IMR-90 (cell line): ENCODE results near the gene BTBD9. TPM values are rescaled to one million over a fixed set of nuclear protein-coding genes. Genes with fewer than 3 reads are reported as not detected.

Source experiments
- ATAC-seq: fragments of 200-7000 bp; cut with Tn5 transposase; 2 replicates; pipeline ENCODE4 v1.9.1; 2020; ENCODE audit warnings: low read depth, mild to moderate bottlenecking, moderate library complexity
- BruUV-seq: library from RNA; stranded (reverse); fragments of 400-500 nt; replicated peaks from 2 replicates; lab custom pipeline; 2021; lab: Mats Ljungman, UMichigan
- CTCF ChIA-PET: fragments of 300-600 bp; formaldehyde crosslinking; extraction: SDS; loops from one replicate; lab custom pipeline; 2021; ENCODE audit warnings: antibody characterized with exemption; lab: Yijun Ruan, JAX
- POLR2A ChIA-PET: fragments of 300-600 bp; sonication (Branson Sonifier 250); formaldehyde crosslinking; loops from one replicate; lab custom pipeline; 2022; ENCODE audit warnings: antibody characterized with exemption; ENCODE audit not compliant: unreplicated experiment; lab: Charles Lee
- DNase-seq: peaks from one replicate; pipeline ENCODE4 v3.0.0; 2013
- H2AFZ ChIP-seq: replicated peaks from 2 replicates; pipeline ENCODE3; 2013; ENCODE audit warnings: low read length, mild to moderate bottlenecking; ENCODE audit not compliant: poor library complexity
- H2AK5ac ChIP-seq: 2 replicates; pipeline ENCODE4 v1.6.1; 2013; ENCODE audit warnings: low read depth, low read length, inconsistent platforms
- H2AK9ac ChIP-seq: replicated peaks from 2 replicates; pipeline ENCODE3; 2013; ENCODE audit warnings: mild to moderate bottlenecking, low read depth, low read length, moderate library complexity; ENCODE audit not compliant: poor library complexity
- H2BK120ac ChIP-seq: 2 replicates; pipeline ENCODE4 v1.6.1; 2013; ENCODE audit warnings: low read depth, low read length, inconsistent platforms
- H2BK15ac ChIP-seq: 3 replicates; pipeline ENCODE4 v1.6.1; 2013; ENCODE audit warnings: low read depth, low read length, inconsistent platforms
- H2BK20ac ChIP-seq: 2 replicates; pipeline ENCODE4 v1.6.1; 2013; ENCODE audit warnings: low read depth, mild to moderate bottlenecking, inconsistent platforms, low read length, moderate library complexity
- H2BK5ac ChIP-seq: 2 replicates; pipeline ENCODE4 v1.6.1; 2013; ENCODE audit warnings: mild to moderate bottlenecking, low read depth, low read length, inconsistent platforms; ENCODE audit not compliant: poor library complexity, severe bottlenecking
- H3K14ac ChIP-seq: replicated peaks from 2 replicates; pipeline ENCODE4 v1.6.1; 2013; ENCODE audit warnings: low read depth, low read length, inconsistent platforms
- H3K18ac ChIP-seq: 2 replicates; pipeline ENCODE4 v1.6.1; 2013; ENCODE audit warnings: low read depth, low read length, control low read depth
- H3K23ac ChIP-seq: 2 replicates; pipeline ENCODE4 v1.6.1; 2013; ENCODE audit warnings: low read depth, low read length, inconsistent platforms
- H3K27ac ChIP-seq: 2 replicates; pipeline ENCODE4 v1.5.1; 2013; ENCODE audit warnings: mild to moderate bottlenecking, control low read depth, low read length; ENCODE audit not compliant: insufficient read depth
- H3K27me3 ChIP-seq: 2 replicates; pipeline ENCODE4 v1.6.1; 2013; ENCODE audit warnings: low read length; ENCODE audit not compliant: control insufficient read depth, insufficient read depth
- H3K36me3 ChIP-seq: 2 replicates; pipeline ENCODE4 v1.6.1; 2013; ENCODE audit warnings: low read length, mixed read lengths; ENCODE audit not compliant: control insufficient read depth, insufficient read depth
- H3K4ac ChIP-seq: 2 replicates; pipeline ENCODE4 v1.6.1; 2013; ENCODE audit warnings: low read depth, low read length, inconsistent platforms
- H3K4me1 ChIP-seq: 2 replicates; pipeline ENCODE4 v1.6.1; 2013; ENCODE audit warnings: low read length, mixed read lengths; ENCODE audit not compliant: control insufficient read depth, insufficient read depth
- H3K4me2 ChIP-seq: 2 replicates; pipeline ENCODE4 v1.6.1; 2013; ENCODE audit warnings: low read depth, mild to moderate bottlenecking, control low read depth, low read length, moderate library complexity
- H3K4me3 ChIP-seq: 2 replicates; pipeline ENCODE4 v1.5.1; 2013; ENCODE audit warnings: low read depth, mild to moderate bottlenecking, control low read depth, low read length, moderate library complexity; ENCODE audit not compliant: insufficient read depth
- H3K56ac ChIP-seq: 2 replicates; pipeline ENCODE4 v1.6.1; 2013; ENCODE audit warnings: low read length, inconsistent platforms; ENCODE audit not compliant: insufficient read depth; ENCODE audit errors: extremely low read depth
- H3K79me1 ChIP-seq, 2 experiments: 2 replicates each; pipeline ENCODE4 v1.6.1; 2013; ENCODE audit warnings: low read length in 2 of 2, inconsistent platforms in 1 of 2, low read depth in 1 of 2
- H3K9ac ChIP-seq: 2 replicates; pipeline ENCODE4 v1.6.1; 2013; ENCODE audit warnings: low read depth, low read length, control low read depth
- H3K9me1 ChIP-seq: 2 replicates; pipeline ENCODE4 v1.6.1; 2013; ENCODE audit warnings: low read length, inconsistent platforms; ENCODE audit not compliant: insufficient read depth
- H3K9me3 ChIP-seq: 2 replicates; pipeline ENCODE4 v1.6.1; 2013; ENCODE audit warnings: low read length; ENCODE audit not compliant: control insufficient read depth, insufficient read depth
- H4K20me1 ChIP-seq: 2 replicates; pipeline ENCODE4 v1.6.1; 2013; ENCODE audit warnings: low read length, inconsistent platforms; ENCODE audit not compliant: insufficient read depth
- H4K5ac ChIP-seq: 2 replicates; pipeline ENCODE4 v1.6.1; 2013; ENCODE audit warnings: mild to moderate bottlenecking, low read depth, low read length, control low read depth
- H4K8ac ChIP-seq, 2 experiments: 2 replicates each; pipeline ENCODE4 v1.6.1; 2013; ENCODE audit warnings: low read depth in 2 of 2, low read length in 2 of 2, control low read depth in 1 of 2, inconsistent platforms in 1 of 2
- H4K91ac ChIP-seq: 2 replicates; pipeline ENCODE4 v1.6.1; 2013; ENCODE audit warnings: low read depth, low read length, inconsistent platforms; ENCODE audit not compliant: insufficient read depth
- BHLHE40 ChIP-seq: fragments of 150-350 bp; IDR thresholded peaks from 2 replicates; pipeline ENCODE4 v1.6.1; 2016; ENCODE audit warnings: mild to moderate bottlenecking, low read depth, low read length
- CEBPB ChIP-seq: IDR thresholded peaks from 2 replicates; pipeline ENCODE4 v1.6.1; 2012; ENCODE audit warnings: low read depth, low read length, improper control_type of control experiment
- CHD1 ChIP-seq: IDR thresholded peaks from 2 replicates; pipeline ENCODE4 v1.6.1; 2012; ENCODE audit warnings: low read depth, low read length, improper control_type of control experiment
- ELK1 ChIP-seq: fragments of 150-350 bp; IDR thresholded peaks from 2 replicates; pipeline ENCODE4 v1.6.1; 2016; ENCODE audit warnings: low read depth, mild to moderate bottlenecking, low read length, moderate library complexity, borderline replicate concordance
- FOS ChIP-seq: fragments of 150-350 bp; IDR thresholded peaks from 2 replicates; pipeline ENCODE4 v1.6.1; 2016; ENCODE audit warnings: low read depth, low read length
- MAFK ChIP-seq: IDR thresholded peaks from 2 replicates; pipeline ENCODE4 v1.6.1; 2012; ENCODE audit warnings: low read depth, low read length, improper control_type of control experiment
- MXI1 ChIP-seq: IDR thresholded peaks from 2 replicates; pipeline ENCODE4 v1.6.1; 2012; ENCODE audit warnings: low read depth, mild to moderate bottlenecking, low read length, moderate library complexity, borderline replicate concordance
- POLR2A ChIP-seq: IDR thresholded peaks from 2 replicates; pipeline ENCODE4 v1.6.1; 2012; ENCODE audit warnings: mild to moderate bottlenecking, low read depth, low read length
- RCOR1 ChIP-seq: IDR thresholded peaks from 2 replicates; pipeline ENCODE4 v1.6.1; 2012; ENCODE audit warnings: mild to moderate bottlenecking, low read length, improper control_type of control experiment; ENCODE audit not compliant: insufficient replicate concordance
- RFX5 ChIP-seq: IDR thresholded peaks from 2 replicates; pipeline ENCODE4 v1.8.0; 2012; ENCODE audit warnings: low read depth, mild to moderate bottlenecking, low read length, moderate library complexity
- SMC3 ChIP-seq: fragments of 150-350 bp; IDR thresholded peaks from 2 replicates; pipeline ENCODE4 v1.6.1; 2016; ENCODE audit warnings: low read depth, mild to moderate bottlenecking, antibody characterized with exemption, low read length, moderate library complexity
- WGBS, 2 experiments: methylation state at CpG; one replicate each; pipeline versions ENCODE4 v1.1.5 to v1.1.7; 2013; ENCODE audit warnings: missing lambda C conversion rate in 2 of 2; ENCODE audit not compliant: insufficient read length in 1 of 2; ENCODE audit errors: extremely low coverage in 2 of 2; 5-methylcytosine and 5-hydroxymethylcytosine counted together
- dilution Hi-C: fragments of 300-500 bp; cut with HindIII; formaldehyde crosslinking; loops from one replicate; pipeline ENCODE4 v1.14.3; 2018; ENCODE audit warnings: low sequenced_read_pairs; ENCODE audit not compliant: unreplicated experiment
- in situ Hi-C: fragments of 300-500 bp; cut with MboI; formaldehyde crosslinking; loops from 3 replicates; pipeline ENCODE4 v1.14.3; 2019; ENCODE audit warnings: low sequenced_read_pairs, inconsistent platforms, mixed read lengths
- intact Hi-C: fragments of 100-400 bp; cut with micrococcal nuclease; formaldehyde crosslinking; loops from 2 replicates; pipeline ENCODE4 v1.10.0; 2022
- polyA plus RNA-seq, 3 experiments: library from polyadenylated mRNA; depleted of rRNA; stranded (reverse); fragments of >200 nt; gene quantifications; 2 replicates each; pipeline ENCODE4 v1.2.3, GENCODE V29; 2012; ENCODE audit warnings: low replicate concordance in 1 of 3
- total RNA-seq: library from RNA; depleted of rRNA; stranded (reverse); fragments of >200 nt; gene quantifications from 2 replicates; pipeline ENCODE4 v1.2.3, GENCODE V29; 2012

The BTBD9 gene
- total and polyA plus RNA-seq, 2 of the 4 experiments (the other 2 are of a cell fraction), result 4.1 to 22.0 TPM

GRCh38 chr6:38290133-38290799, 349.5 kb downstream of the BTBD9 start:
- H2BK15ac ChIP-seq, result no peak overlapping the region
- no peak overlapping the region for H3K14ac ChIP-seq
- no peak overlapping the region for H2AFZ ChIP-seq
- in situ Hi-C loops (no loop called here), dilution Hi-C loops (no loop called here), intact Hi-C loops (no loop called here)
- DNase-seq, result no peak
- H3K79me1 ChIP-seq, result no peaks in the 10 kb centered on the region
- WGBS, 2 experiments, result 0% methylated on average over 1 of the region's 3 CpGs; no CpG with 5 or more reads in 1 of the 2 experiments
- H2BK5ac ChIP-seq, result no peak overlapping the region
- H3K56ac ChIP-seq, result no peak overlapping the region
- ATAC-seq, result no peak
- no peak overlapping the region for H3K4me2 ChIP-seq
- BruUV-seq, result no TSS peak
- H3K27ac ChIP-seq, result no peak overlapping the region
- POLR2A ChIA-PET, result no interaction called here
- no peak overlapping the region for H3K23ac ChIP-seq
- no peak overlapping the region for H3K18ac ChIP-seq
- CTCF ChIA-PET, result interaction anchor here (0.6 kb wide), 2 partner anchors 20 to 585 kb away, joined by 3 to 5 read pairs; no protein-coding TSS in a partner anchor
- no peak overlapping the region for H3K9ac ChIP-seq
- H4K8ac ChIP-seq, result no peak overlapping the region
- H2AK5ac ChIP-seq, result no peak overlapping the region
- no peaks in the 10 kb centered on the region for H4K20me1 ChIP-seq
- no peak overlapping the region for H3K4me3 ChIP-seq
- no peaks in the 10 kb centered on the region for H3K9me1 ChIP-seq
- H3K9me3 ChIP-seq, result no peaks in the 10 kb centered on the region
- no peaks in the 10 kb centered on the region for H3K27me3 ChIP-seq
- no peak overlapping the region for H4K91ac ChIP-seq
- H3K4ac ChIP-seq, result no peak overlapping the region
- H3K4me1 ChIP-seq, result no peaks in the 10 kb centered on the region
- 0 out of 2 replicates have a peak, but pooled peaks cover 1% of the 10 kb centered on the region for H3K36me3 ChIP-seq
- no peak overlapping the region for H2BK20ac ChIP-seq
- TF ChIP-seq CHD1 (no peak), BHLHE40 (no peak), POLR2A (no peak), CEBPB (no peak), MXI1 (no peak), RFX5 (no peak), SMC3 (no peak), FOS (no peak), ELK1 (no peak), RCOR1 (no peak), MAFK (no peak)
- no peak overlapping the region for H2BK120ac ChIP-seq
- H2AK9ac ChIP-seq, result no peak overlapping the region
- no peak overlapping the region for H4K5ac ChIP-seq
